HG02588 (cell line): ENCODE measurements around the gene PRRC2C.
A peak's percentile ranks its signal among the peaks of the same experiment; 100 is the strongest.
"Not testable (repeated sequence)": the region's sequence is repeated elsewhere in the genome, so short reads cannot be mapped to it uniquely, and the experiment has no call there.

Experiments used
- ATAC-seq: cut with Tn5 transposase; IDR thresholded peaks from one replicate; pipeline ENCODE4 v1.9.1; 2021; ENCODE audit warnings: mild to moderate bottlenecking, moderate library complexity; ENCODE audit not compliant: unreplicated experiment

The PRRC2C gene

DNA sequence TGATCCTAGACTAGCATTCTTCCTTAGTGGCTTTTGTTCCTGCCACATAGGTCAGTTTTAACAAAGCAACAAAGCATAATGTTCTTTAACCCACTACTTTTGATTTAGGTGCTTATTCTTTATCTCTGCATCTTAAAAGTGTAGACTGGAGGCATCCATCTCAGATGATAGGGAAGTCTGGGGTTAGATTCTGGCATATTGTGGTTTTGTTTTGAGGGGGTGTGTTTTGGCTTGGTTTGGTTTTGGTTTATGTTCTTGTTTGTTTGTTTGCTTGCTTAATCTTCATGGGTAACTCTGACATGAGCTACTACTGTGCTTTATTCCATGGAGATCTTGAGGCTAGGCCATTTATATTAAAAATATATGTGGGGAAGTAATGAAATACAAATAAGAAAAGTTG, 96.4 kb downstream of the PRRC2C start:
- ATAC-seq: no peak

DNA sequence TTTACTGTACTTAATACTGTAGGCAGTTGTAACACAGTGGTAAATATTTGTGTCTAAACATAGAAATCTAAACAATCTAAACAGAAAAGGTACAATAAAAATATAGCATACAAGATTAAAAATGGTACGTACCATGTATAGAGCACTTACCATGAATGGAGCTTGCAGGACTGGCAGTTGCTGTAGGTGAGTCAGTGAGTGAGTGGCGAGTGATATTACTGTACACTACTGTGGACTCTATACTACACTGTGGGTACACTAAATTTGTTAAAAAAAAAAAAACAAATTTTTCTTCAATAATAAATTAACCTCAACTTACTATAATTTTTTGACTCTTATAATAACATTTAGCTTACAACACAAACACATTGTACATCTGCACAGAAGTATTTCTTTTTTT, 97.3 kb downstream of the PRRC2C start:
- ATAC-seq: no peak

DNA sequence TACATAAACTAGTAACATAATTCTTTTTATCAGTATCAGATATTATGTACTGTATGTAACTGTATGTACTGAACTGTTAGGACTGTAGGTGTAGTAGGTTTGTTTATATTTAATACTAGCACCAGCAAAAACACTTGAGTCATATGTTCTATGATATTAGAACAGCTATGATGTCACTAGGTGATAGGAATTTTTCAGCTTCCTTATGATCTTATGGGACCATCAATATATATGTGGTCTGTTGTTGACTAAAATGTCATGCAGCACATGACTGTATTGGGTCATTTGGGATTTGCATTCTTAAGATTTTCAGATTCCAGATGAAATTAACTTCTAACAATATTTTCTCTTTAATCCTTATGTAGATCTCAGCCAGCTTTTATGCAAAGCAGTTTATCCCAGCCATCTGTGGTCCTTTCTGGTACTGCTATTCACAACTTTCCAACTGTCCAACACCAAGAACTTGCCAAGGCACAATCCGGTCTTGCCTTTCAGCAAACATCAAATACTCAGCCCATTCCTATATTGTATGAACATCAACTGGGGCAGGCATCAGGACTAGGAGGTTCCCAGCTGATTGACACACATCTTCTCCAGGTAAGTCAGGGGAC, 98.4 kb downstream of the PRRC2C start:
- no peak for ATAC-seq

DNA sequence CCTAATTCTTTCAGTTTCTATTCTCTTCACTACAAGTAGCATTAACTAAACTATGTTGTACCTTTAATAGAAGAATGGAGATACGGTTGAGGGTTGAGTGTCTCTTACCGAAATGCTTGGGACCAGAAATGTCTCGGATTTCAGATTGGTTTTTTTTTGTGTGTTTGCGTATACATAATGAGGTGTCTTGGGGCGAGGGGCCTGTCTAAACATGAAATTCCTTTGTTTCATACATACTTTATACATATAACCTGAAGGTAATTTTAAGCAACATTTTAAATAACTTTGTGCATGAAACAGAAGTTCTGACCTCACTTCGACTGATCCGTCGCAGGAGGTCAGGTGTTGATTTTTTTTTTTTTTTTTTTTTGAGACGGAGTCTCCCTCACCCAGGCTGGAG, 100.4 kb downstream of the PRRC2C start:
- ATAC-seq: no peak

DNA sequence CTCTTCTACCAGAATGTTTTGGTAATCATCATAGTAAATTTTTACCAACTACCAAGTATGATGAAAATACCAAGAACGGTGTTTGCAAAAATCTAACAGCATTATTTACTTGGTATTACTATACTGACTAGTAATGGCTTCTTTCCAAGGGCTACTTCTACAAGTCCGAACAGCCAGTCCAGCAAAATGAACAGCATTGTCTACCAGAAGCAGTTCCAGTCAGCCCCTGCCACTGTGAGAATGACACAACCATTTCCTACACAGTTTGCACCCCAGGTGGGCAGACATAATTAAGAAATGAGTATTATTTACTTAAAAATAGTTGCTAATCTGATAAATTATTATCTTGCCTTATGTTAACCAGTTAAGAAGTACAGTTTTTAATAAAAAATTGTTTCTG, 102.9 kb downstream of the PRRC2C start:
- no peak for ATAC-seq

DNA sequence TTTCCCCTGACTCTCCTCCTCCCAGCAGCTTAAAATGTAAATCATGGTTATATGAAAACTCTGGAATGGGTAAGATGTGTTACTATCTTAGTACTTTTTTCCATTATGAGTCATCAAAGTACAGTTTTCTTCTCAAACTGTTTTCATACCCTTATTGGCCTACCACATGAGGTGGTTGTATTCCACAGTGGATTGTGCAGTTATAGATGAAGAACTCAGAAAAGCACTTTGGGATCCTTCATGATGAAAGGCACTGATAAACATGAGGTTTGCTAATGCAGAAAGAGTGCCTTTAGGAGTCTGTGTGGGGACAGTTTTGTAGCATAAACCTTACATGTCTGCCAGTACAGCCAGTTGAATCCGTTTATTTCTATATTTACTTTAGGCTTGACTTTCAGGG, 104.7 kb downstream of the PRRC2C start:
- ATAC-seq: no peak

DNA sequence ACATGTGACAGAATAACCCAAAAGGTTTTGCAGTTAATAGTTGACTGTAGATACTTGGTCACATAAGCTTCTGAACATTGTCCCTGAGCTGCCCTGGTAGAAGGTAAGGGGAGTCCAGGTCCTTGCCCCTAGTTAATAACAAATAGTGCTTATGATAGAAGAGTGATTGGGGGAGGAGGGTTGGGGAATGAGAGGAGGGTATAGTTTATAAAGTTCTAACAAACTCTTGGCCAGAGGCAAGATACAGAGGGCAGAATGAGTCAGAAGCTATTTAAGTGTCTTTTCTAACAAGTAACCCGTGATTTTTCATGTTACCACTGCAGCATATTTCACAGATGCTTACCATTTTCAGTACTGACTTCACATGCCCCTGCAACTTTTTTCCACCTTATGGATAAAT, 110.0 kb downstream of the PRRC2C start:
- no peak for ATAC-seq

DNA sequence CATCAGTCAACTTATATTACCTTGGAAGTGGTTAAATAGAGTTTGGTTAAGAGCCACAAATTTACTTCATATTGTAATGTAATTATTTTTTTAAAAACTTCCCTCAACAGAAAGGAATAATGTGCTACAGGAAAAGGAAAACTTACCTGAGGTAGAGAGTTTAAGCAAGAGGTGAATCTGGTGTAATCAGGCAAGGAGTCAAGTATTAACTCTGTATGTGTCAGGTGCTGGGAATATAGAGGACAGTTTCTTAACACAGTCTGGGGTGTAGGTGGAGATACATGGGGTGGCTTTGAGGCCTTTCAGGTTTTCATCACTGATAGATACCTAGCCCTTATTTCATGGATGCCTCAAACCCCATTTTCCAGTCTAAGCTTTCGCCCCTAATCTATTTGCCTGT, 110.8 kb downstream of the PRRC2C start:
- no peak for ATAC-seq

DNA sequence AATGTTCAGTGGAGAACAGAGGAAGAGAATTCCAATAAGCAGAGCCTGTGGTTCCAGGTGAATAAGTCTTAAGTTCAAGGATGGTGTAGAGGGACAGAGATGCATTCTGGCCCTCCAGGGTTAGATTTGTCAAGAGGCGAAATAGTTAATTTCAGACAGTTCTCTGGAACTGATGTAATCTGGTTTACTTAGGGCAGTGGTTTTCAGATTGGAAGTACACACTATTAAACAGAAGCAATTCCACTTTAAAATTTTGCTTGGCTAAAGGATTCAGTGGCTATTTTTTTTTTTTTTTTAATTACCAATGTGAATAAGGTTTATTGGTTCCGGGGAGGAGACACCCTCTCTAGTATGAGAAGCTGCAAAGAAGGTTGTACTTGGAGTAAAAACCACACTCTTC, 111.4 kb downstream of the PRRC2C start:
- no peak for ATAC-seq

DNA sequence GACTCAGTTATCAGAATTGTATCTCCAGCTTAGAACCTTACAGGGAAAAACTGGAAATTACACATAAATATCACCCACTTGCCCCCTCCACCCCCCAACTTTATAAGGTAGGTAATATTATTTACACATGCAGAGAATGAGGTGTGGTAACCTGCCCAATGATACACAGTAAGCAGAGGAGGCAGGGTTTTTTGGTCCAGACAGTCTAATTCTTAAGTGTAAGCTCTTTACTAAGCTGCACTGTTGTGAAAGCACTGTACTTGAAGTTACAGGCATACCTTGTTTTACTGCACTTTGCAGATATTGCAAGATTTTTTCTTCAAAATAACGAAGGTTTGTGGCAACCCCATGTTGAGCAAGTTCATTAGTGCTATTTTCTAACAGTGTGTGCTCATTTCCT, 111.9 kb downstream of the PRRC2C start:
- ATAC-seq: no peak

DNA sequence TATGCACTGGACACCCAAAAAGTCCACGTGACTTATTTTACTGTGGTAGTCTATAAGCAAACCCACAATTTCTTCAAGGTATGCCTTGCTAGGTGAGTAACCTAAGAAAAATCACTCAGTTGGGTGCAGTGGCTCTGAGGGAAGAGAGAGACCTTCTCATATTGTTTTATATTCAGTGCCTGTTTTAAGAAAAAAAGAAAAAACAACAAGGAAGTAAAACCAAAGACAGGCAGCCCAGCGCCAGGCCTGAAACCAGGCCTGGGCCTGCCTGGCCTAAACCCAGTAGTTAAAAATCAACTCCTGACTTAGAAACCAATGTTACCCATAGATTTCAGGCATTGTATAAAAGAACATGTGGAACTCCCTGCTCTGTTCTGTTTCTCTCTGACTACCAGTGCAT, 115.0 kb downstream of the PRRC2C start:
- not testable (repeated sequence) for ATAC-seq

DNA sequence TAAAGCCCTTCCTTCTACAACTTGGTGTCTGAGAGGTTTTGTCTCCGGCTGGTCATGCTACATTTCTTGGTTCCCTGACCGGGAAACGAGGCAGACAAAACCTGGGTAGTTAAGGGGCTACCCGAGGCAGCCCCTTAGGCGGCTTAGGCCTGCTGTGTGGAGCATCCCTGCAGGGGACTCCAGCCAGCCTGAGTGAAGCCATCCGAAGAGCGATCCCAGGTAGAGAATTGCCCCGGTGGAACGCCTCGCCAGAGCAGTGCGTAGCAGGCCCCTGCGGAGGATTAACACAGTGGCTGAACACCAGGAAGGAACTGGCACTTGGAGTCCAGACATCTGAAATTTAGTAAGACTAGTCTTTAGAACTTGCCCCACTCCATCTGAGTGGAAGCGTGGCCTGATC, 115.5 kb downstream of the PRRC2C start:
- no peak for ATAC-seq

DNA sequence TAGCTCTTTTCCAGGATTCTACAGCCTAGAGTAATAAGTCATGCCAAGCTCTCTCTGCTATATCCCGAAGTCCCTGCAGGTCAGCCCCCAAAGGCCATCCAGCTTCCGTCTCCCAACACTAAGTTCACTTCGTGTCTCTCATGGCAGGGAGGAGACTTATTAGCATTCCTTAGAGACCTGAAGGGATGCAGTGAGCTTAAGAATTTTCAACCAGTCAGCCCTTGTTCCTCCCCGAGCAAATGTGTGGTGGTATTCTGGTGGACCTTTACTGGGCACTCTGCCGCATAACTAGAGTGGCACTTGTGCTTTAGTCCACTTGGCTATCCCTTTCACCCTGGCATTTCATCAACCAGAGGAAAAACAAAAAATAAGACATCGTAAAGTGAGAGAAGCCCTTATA, 117.7 kb downstream of the PRRC2C start:
- not testable (repeated sequence) for ATAC-seq

DNA sequence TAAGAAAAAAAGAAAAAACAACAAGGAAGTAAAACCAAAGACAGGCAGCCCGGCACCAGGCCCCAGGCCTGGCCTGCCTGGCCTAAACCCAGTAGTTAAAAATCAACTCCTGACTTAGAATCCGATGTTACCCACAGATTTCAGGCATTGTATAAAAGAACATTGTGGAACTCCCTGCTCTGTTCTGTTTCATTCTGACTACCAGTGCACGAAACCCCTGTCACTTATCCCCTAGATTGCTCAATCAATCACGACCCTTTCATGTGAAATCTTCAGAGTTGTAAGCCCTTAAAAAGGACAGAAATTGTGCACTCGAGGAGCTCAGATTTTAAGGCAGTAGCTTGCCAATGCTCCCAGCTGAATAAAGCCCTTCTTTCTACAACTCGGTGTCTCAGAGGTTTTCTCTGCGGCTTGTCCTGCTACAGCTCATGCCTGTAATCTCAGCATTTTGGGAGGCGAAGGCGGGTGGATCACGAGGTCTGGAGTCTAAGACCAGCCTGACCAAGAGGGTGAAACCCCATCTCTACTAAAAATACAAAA, 121.1 kb downstream of the PRRC2C start:
- ATAC-seq: peak; percentile 44

DNA sequence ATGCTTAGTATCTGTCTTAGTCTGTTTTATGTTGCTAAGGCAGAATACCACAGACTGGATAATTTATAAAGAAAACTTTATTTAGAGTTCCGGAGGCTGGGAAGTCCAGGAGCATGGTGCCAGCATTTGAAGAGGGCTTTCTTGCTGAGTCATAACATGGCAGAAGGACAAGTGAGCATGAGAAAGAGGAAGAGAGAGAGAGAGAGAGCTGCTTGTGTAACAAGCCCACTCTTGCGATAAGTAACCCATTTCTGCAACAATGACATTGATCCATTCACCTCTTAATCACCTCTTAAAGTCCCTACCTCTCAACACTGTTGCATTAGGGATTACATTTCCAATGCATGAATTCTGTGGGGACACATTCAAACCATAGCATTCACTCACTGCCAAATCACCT, 125.1 kb downstream of the PRRC2C start:
- peak; percentile 37 for ATAC-seq

DNA sequence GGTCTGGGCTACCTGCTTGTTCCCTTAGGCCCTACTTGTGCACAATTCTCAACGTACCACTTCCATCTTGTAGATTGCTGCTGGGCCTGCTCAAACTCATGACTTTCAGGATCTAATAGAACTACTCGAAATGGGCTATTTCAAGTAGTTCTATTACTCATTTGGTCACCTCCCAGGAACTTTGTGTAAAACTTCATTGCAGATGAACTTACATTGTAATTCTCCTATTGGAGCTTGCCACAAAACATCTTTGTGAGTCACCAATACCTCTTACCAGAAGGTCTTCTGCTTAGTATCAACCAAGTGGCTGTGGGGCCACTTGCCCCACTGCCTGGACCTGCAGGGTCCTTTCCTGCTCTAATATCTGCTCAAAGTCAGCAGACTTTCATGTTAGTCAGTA, 126.0 kb downstream of the PRRC2C start:
- no peak for ATAC-seq

DNA sequence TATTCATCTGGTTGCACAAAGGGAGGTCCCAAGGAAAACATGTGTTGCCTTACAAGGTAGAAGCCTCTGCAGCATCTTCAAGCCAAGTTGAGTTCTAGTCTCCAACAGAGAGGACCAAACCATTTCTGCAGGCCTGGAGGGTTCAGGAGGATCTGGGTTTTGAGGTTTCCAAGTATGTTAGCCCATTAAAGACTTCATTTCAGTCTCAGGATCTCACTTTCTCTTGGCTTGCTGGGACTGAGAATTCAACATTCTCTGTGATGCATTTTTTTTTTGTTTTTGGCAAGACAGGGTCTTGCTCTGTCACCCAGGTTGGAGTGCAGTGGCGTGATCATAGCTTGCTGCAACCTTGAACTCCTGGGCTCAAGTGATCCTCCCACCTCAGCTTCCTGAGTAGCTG, 128.0 kb downstream of the PRRC2C start:
- no peak for ATAC-seq

DNA sequence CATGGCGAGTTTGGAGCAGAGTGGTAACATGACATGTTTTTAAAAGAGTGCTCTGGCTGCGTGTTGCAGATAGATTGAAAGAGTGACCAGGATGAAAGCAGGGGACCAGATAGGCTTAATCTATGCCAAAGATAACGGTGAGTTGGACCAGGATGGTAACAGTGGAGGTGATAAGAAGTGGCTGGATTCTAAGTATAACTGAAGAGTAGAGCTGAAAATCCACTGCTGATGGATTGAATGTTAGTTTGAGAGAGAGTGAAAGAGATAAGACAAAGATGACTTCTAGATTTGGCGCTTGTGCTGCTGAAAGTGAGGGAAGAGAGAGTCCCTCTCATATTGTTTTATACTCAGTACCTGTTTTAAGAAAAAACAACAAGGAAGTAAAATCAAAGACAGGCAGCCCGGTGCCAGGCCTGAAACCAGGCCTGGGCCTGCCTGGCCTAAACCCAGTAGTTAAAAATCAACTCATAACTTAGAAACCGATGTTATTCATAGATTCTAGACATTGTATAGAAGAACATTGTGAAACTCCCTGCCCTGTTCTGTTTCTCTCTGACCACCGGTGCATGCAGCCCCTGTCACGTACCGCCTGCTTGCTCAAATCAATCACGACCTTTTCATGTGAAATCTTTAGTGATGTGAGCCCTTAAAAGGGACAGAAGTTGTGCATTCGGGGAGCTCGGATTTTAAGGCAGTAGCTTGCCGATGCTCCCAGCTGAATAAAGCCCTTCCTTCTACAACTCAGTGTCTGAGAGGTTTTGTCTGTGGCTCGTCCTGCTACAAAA, 130.0 kb downstream of the PRRC2C start:
- not testable (repeated sequence) for ATAC-seq

DNA sequence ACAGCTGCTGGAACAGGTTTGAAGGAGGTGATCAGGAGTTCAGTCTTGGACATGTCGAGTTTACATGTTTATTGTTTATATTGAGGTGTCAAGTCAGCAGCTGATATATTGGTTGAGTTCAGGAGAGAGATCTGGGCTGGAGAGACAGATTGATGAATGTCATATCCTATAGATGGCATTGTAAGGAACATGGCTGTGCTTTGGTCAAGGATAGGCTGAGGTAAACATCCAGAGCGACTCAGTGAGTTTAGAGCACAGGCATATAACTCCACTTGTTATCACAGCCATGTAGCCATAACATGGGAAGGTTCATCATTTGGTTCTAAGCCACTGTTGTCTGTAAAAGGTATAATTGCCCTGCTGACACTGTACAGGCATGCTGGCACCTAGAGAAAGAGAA, 131.3 kb downstream of the PRRC2C start:
- no peak for ATAC-seq

DNA sequence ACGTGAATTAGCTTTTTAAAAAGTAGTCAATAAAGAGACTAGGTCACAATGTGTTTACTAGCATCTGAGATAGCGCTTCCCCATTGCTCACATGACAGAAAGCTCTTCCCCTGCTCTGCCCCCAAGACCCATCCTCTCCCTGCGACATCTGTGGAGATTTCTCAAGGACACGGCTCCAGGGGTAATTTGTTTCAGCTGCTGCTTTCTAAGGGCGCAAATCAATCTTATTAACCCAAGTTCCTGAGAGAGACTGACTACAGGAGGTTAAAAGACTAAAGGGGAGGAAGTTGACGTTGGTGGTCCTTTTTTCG, 136.8 kb downstream of the PRRC2C start, which contains the start of gene MYOCOS:
TSS of gene MYOCOS (plus strand) at position 92 of the 311 bp plus-strand sequence. CDS start 1,641 bp downstream, outside the sequence.
- no peak for ATAC-seq

DNA sequence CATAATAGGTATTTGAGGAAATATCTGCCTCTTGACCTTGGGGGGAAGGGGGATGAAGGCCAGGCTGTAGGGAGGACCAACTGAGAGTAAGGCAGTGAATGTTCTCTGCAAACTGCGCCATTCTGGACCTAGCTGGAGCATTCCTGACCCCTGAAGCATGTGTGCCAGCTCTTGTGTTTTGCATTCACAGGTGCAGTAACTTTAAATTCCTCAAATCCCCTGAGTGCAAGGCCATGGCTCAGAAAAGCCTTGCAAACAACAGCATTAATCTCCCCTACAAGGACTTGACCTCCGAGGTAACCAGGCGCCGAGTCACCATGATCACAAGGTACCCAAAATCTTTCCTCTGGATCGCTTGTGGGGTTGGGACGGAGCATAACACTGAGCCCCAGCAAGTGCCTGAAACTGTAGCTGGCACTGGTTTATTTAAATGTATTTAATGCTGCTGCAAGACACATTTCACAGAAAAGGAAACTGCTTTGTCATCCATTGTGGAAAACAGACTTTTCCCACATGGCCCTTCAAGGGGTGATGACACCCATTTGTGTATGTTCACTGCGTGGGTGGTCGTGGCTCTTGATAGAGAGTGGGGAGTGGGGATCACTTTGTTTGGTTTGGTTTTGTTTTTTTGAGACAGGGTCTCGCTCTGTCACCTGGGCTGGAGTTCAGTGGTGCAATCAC, 138.5 kb downstream of the PRRC2C start:
- no peak for ATAC-seq

DNA sequence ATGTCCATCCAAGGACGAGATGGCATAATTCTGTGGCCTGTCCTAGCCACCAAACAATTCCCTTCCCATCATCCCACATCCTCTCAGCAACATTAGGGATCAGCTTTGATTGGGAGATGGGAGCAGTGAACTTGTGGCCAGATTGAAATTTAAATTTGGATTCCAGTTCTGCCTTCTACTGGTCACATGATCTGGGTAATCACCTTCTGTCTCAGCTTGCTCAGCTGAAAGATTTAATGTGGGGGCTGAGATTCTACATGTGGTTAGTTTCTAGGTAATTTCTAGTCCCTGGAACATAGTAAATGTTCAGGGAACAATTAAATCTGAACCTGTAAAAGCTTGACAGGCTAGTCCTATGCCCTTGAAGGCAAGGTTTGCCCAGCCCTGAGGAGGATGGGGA, 139.9 kb downstream of the PRRC2C start:
- no peak for ATAC-seq
